Nephron progenitor cell (in vitro differentiated cells): Measurements from ENCODE around the gene DACT2.

Experiments used
- DNase-seq: peaks from one replicate; pipeline ENCODE4 v3.0.0; 2021
- H3K27ac Mint-ChIP-seq: 2 replicates; pipeline ENCODE4 v1.8.0; 2021; ENCODE audit warnings: mild to moderate bottlenecking, moderate library complexity, mixed read lengths
- H3K27me3 Mint-ChIP-seq: 2 replicates; pipeline ENCODE4 v1.8.0; 2021; ENCODE audit warnings: mild to moderate bottlenecking, low read depth, mixed read lengths; ENCODE audit not compliant: poor library complexity
- H3K36me3 Mint-ChIP-seq: 2 replicates; pipeline ENCODE4 v1.8.0; 2021; ENCODE audit warnings: low read depth, mixed read lengths
- H3K4me1 Mint-ChIP-seq: 2 replicates; pipeline ENCODE4 v1.8.0; 2021; ENCODE audit warnings: mixed read lengths
- H3K4me3 Mint-ChIP-seq: 2 replicates; pipeline ENCODE4 v1.8.0; 2021; ENCODE audit warnings: mild to moderate bottlenecking, moderate library complexity, mixed read lengths
- H3K9me3 Mint-ChIP-seq: 2 replicates; pipeline ENCODE4 v1.8.0; 2021; ENCODE audit warnings: mild to moderate bottlenecking, moderate library complexity, mixed read lengths
- TF ChIP-seq, protein P1 (sequence below): fragments of 200-600 bp; sonication (generic); IDR thresholded peaks from 2 replicates; pipeline ENCODE4 v1.5.0; 2021; ENCODE audit warnings: antibody characterized with exemption

DACT2 gene

DNA sequence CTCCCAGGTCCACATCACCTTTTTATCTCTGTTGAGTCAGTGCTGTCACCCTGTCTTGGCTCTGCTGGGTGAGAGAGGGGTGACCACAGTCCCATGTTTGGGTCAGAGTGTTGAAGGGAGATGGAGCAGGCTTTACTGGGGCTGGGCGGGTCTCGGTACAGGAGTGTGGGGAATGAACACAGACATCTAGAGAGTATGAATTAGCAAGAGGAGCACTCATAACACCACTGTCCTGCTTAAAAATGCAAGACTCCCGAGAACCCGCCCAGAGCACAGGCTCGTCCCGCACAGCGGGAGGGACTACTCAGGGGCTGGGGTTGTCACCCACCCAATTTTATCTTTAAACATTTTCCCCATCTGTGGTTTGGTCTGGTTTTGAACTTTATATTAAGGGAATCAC, 27.5 kb upstream of the DACT2 start:
- Mint-ChIP-seq H3K9me3 (peaks cover 23% of the 10 kb centered on the region), H3K4me1 (peaks cover 54% of the 10 kb centered on the region), H3K27ac (no peak overlapping the region), H3K36me3 (peaks cover 7% of the 10 kb centered on the region), H3K27me3 (peaks cover 29% of the 10 kb centered on the region), H3K4me3 (no peak overlapping the region)
- no peak for DNase-seq
- TF ChIP-seq, protein P1, sequence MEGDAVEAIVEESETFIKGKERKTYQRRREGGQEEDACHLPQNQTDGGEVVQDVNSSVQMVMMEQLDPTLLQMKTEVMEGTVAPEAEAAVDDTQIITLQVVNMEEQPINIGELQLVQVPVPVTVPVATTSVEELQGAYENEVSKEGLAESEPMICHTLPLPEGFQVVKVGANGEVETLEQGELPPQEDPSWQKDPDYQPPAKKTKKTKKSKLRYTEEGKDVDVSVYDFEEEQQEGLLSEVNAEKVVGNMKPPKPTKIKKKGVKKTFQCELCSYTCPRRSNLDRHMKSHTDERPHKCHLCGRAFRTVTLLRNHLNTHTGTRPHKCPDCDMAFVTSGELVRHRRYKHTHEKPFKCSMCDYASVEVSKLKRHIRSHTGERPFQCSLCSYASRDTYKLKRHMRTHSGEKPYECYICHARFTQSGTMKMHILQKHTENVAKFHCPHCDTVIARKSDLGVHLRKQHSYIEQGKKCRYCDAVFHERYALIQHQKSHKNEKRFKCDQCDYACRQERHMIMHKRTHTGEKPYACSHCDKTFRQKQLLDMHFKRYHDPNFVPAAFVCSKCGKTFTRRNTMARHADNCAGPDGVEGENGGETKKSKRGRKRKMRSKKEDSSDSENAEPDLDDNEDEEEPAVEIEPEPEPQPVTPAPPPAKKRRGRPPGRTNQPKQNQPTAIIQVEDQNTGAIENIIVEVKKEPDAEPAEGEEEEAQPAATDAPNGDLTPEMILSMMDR: no peak

DNA sequence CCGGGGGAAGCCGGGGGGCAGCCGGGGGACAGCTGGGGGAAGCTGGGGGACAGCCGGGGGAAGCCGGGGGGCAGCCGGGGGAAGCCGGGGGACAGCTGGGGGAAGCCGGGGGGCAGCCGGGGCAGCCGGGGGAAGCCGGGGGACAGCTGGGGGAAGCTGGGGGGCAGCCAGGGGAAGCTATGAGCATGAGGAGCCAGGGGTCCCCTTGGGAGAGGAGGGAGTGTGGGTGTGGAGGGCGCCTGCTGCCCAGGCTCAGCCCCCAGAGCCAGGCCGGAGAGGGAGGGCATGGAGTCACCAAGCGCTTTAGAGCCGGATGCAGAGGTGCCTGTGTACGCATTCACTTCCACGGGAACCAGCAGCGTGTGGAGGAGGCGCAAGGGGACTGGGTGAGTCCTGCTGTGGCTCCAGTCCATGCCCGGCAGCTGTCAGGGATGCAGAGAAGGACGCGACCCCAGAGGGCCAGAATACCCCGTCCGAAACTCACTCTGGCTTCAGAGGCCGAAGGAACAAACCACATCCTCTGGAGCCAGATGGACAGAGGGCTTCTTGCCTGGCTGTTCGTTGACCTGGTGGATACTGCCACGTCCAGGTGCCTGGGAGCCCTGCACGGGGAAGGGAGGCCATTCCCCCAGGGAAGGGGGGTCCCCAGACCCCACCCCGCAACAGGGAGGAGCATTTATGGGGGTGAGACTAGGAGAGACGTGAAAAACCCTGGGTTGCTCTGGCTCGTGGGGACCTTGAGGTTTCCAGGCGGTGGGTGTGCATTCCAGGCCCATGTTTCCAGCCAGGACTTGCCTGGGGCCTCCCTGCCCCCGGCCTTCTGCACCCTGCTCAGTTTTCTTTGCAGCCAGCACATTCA, 26.5 kb upstream of the DACT2 start:
- Mint-ChIP-seq H3K36me3 (peaks cover 6% of the 10 kb centered on the region), H3K4me3 (no peak overlapping the region), H3K4me1 (peaks cover 57% of the 10 kb centered on the region), H3K27ac (no peak overlapping the region), H3K9me3 (peaks cover 18% of the 10 kb centered on the region), H3K27me3 (peaks cover 26% of the 10 kb centered on the region)
- TF ChIP-seq, protein P1: no peak
- no peak for DNase-seq

DNA sequence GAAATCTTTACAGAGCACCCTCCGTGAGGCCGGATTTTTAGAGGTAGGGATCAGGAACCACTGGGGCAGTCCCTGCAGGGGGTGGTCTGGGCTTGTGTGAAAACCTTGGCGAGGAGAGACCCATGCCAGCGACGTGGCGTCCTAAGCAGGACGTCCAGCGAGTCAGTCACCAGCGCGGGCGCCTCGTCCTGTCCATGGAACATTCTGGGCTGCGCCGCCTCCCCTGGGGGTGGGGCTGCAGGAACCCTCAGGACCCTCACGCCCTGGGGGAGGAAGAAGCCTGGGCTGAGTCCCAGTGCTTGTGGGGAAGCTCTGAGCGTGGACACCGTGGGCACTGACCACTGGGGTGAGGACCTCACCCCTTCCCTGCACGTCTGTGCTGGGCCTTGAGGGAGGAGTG, 25.7 kb upstream of the DACT2 start:
- H3K27ac Mint-ChIP-seq: peak overlapping the region; percentile 44
- H3K4me1 Mint-ChIP-seq: peaks cover 57% of the 10 kb centered on the region
- no peak for DNase-seq
- H3K9me3 Mint-ChIP-seq: peaks cover 9% of the 10 kb centered on the region
- peak overlapping the region; percentile 15 for H3K4me3 Mint-ChIP-seq
- peaks cover 24% of the 10 kb centered on the region for H3K27me3 Mint-ChIP-seq
- TF ChIP-seq, protein P1: no peak
- no peaks in the 10 kb centered on the region for H3K36me3 Mint-ChIP-seq

DNA sequence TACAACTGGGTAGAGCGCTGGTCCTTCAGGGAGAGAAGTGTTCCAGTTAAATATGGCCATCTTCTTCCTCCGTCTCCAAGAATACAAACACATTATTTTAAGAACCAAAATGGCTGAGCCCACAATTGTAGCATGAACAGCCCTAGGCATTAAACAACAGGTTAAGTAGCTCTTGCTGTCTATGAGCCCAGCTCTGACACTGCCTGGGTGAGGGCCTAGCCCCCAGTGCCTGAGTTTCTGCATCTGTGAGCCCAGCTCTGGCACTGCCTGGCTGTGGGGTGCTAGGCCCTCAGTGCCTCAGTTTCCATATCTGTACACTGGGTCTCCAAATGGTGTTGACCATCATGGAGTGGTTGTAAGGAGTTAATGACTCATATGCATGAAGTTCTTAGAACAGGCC, 24.8 kb upstream of the DACT2 start:
- H3K9me3 Mint-ChIP-seq: peaks cover 10% of the 10 kb centered on the region
- peaks cover 19% of the 10 kb centered on the region for H3K27me3 Mint-ChIP-seq
- no peak overlapping the region for H3K4me3 Mint-ChIP-seq
- H3K27ac Mint-ChIP-seq: peak overlapping the region; percentile 44
- H3K36me3 Mint-ChIP-seq: peaks cover 1% of the 10 kb centered on the region
- DNase-seq: no peak
- TF ChIP-seq, protein P1: no peak
- H3K4me1 Mint-ChIP-seq: peaks cover 59% of the 10 kb centered on the region

DNA sequence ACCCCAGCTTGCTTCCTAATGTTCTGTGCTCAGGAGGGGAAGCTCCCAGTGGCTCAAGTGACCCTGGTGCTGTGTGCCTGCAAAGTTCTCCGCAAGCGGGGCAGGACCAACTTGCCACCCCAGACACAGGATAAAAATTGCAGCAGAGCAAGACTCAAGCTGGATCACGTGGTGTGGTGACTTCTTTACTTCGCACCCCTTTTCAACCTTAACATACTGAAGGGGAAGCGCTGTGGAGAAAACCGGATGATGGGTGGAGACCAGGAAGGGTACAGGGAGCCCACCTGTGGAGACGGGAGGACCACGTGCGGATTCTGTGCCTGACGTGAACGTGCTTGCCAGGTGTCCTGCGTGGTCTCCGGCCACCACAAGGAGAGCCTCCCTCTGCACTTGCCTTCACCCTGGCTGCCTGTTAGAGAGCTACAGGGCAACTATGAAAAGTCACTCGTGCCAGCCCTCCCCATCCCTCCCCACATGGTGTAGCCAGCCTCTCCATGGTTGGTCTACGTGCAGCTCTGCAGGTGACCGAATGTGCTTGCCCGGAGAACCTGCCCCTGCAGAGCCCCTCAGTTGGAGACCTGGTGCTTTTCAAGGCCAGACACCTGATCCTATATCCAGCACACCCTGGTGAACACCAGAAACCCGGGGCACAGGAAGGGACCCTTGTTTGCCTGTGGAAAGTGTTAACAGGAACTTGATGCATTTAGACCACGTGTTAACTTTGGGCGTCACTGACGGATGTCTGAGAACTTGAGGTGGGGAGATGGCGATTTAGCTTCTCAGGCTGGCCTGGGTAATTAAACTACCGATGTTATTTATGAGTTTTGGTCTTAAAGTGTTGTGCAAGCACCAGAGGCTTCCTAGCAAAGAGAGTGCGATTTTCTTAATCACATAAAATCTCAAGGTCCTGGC, 23.9 kb upstream of the DACT2 start:
- Mint-ChIP-seq H3K4me1 (peaks cover 60% of the 10 kb centered on the region), H3K27ac (peak overlapping the region; percentile 33), H3K27me3 (peaks cover 22% of the 10 kb centered on the region), H3K36me3 (peaks cover 5% of the 10 kb centered on the region), H3K4me3 (no peak overlapping the region), H3K9me3 (peaks cover 15% of the 10 kb centered on the region)
- DNase-seq: no peak
- TF ChIP-seq, protein P1: no peak
